ENCODE measurements around the gene GRM6. TPM values are rescaled to one million over a fixed set of nuclear protein-coding genes. Genes with fewer than 3 reads are reported as not detected.

GRM6 gene
- total and polyA plus RNA-seq, 9 of the 15 experiments (the other 6 are each of a cell fraction or from before 2014, with no cell fraction given) = not detected

- POLR2A ChIA-PET = no interaction called here
- Histone ChIP-seq H3K36me3 (ENCODE audit: control insufficient read depth, insufficient read depth, low read length) (no peaks in the 10 kb centered on the region), H3K27ac (ENCODE audit: extremely low read depth, low read depth, low read length) (no peak overlapping the region), H3K4me1 (replicated peaks in 1 of 2; ENCODE audit: control insufficient read depth in 2 of 2, insufficient read depth in 2 of 2, low read length in 2 of 2) (no peaks in the 10 kb centered on the region; a peak in 1 of 5 replicates), H3K9ac (ENCODE audit: insufficient read depth in 1 of 2, low read depth in 2 of 2, low read length in 2 of 2) (no peak overlapping the region), H3K4me3 (no peak overlapping the region), H3K79me2 (ENCODE audit: control insufficient read depth, insufficient read depth, low read length) (no peaks in the 10 kb centered on the region), H3K9me3 (replicated peaks; ENCODE audit: control insufficient read depth, insufficient read depth, low read depth, low read length) (no peaks in the 10 kb centered on the region), H3K9me1 (ENCODE audit: control insufficient read depth, insufficient read depth, low read length) (no peaks in the 10 kb centered on the region), H3K27me3 (ENCODE audit: control insufficient read depth in 2 of 2, insufficient read depth in 2 of 2, low read length in 2 of 2) (peaks cover 0 to 42% of the 10 kb centered on the region in 2 experiments; a peak in 2 of 5 replicates), H3K4me2 (ENCODE audit: insufficient read depth, low read length) (no peak overlapping the region), H4K20me1 (replicated peaks; ENCODE audit: control insufficient read depth, insufficient read depth, low read length) (no peaks in the 10 kb centered on the region), H2AFZ (ENCODE audit: low read depth, low read length) (no peak overlapping the region)
- no peak for DNase-seq (ENCODE audit: extremely low read depth in 1 of 4, low spot score in 3 of 4)
- CTCF ChIA-PET (ENCODE audit: low intra/inter-chr PET ratio) = no interaction called here
- no peak for FAIRE-seq
- in situ Hi-C loops (cut with MboI) = no loop called here
- WGBS (ENCODE audit: insufficient coverage, low coverage, missing lambda C conversion rate) = 0% methylated on average over 13 of the region's 13 CpGs
- ATAC-seq = no peak
- intact Hi-C loops (cut with micrococcal nuclease) = no loop called here
- no peak for TF ChIP-seq ZKSCAN3 (CRISPR knock-in tag; IDR thresholded peaks at IDR 0.05)
- no peak for TF ChIP-seq NR4A1 (CRISPR knock-in tag; IDR thresholded peaks at IDR 0.05)
- no peak for TF ChIP-seq NR4A1 (tag; IDR thresholded peaks at IDR 0.05)
- TF ChIP-seq NR3C1 (CRISPR knock-in tag; IDR thresholded peaks at IDR 0.05) = no peak
- no peak for TF ChIP-seq CHD1 (IDR thresholded peaks at IDR 0.05; ENCODE audit: low read length)
- no peak for TF ChIP-seq HCFC1 (IDR thresholded peaks at IDR 0.05; ENCODE audit: low read depth, low read length)
- no peak for TF ChIP-seq RUNX1 (IDR thresholded peaks at IDR 0.05; ENCODE audit: low read depth)
- TF ChIP-seq JUN (IDR thresholded peaks at IDR 0.05; ENCODE audit: borderline replicate concordance, low read depth, low read length) = no peak
- no peak for TF ChIP-seq JUN (CRISPR knock-in tag; IDR thresholded peaks at IDR 0.05; ENCODE audit: borderline replicate concordance)
- TF ChIP-seq PTBP1 (IDR thresholded peaks at IDR 0.05; ENCODE audit: low read depth, low read length) = no peak
- no peak for TF ChIP-seq PHTF2 (CRISPR knock-in tag; IDR thresholded peaks at IDR 0.05)
- no peak for TF ChIP-seq RFX7 (CRISPR knock-in tag; IDR thresholded peaks at IDR 0.05)
- no peak for TF ChIP-seq ZNF224 (CRISPR knock-in tag; IDR thresholded peaks at IDR 0.05)
- no peak for TF ChIP-seq KLF13 (tag; IDR thresholded peaks at IDR 0.05; ENCODE audit: borderline replicate concordance, low read depth)
- TF ChIP-seq SAFB (IDR thresholded peaks at IDR 0.05; ENCODE audit: borderline replicate concordance, low read depth, low read length) = no peak
- TF ChIP-seq ZNF146 (CRISPR knock-in tag; IDR thresholded peaks at IDR 0.05; ENCODE audit: unreplicated experiment) = no peak
- TF ChIP-seq FOSL1 (tag; conservative IDR thresholded peaks at IDR 0.05) = no peak
- TF ChIP-seq E2F3 (CRISPR knock-in tag; IDR thresholded peaks at IDR 0.05) = no peak
- BruUV-seq (replicated peaks) = no TSS peak
Observed at GRCh38 chr5:178998441-178998840, 3.3 kb upstream of the GRM6 start.

Measured in K562 (cell line).